Panc1 (cell line): Measurements from ENCODE around the gene MOV10L1.

Experiments used
- POLR2AphosphoS5 ChIP-seq: IDR thresholded peaks from 2 replicates; pipeline ENCODE4 v1.6.1; 2012; ENCODE audit warnings: mild to moderate bottlenecking, low read depth, low read length, moderate library complexity
- REST ChIP-seq, 2 experiments: IDR thresholded peaks; 2 replicates each; pipeline ENCODE4 v1.6.1; 2011 to 2012; ENCODE audit warnings: low read depth in 2 of 2, control low read depth in 1 of 2, low read length in 1 of 2, mild to moderate bottlenecking in 1 of 2, moderate library complexity in 1 of 2; ENCODE audit not compliant: insufficient read depth in 1 of 2
- SIN3A ChIP-seq: IDR thresholded peaks from 2 replicates; pipeline ENCODE4 v1.6.1; 2012; ENCODE audit warnings: low read depth, mild to moderate bottlenecking, low read length, moderate library complexity, borderline replicate concordance; ENCODE audit not compliant: insufficient read depth
- TF ChIP-seq, protein P1 (sequence below): fragments of 450-650 bp; IDR thresholded peaks from 2 replicates; pipeline ENCODE4 v1.5.1; 2017; ENCODE audit warnings: mild to moderate bottlenecking

DNA sequence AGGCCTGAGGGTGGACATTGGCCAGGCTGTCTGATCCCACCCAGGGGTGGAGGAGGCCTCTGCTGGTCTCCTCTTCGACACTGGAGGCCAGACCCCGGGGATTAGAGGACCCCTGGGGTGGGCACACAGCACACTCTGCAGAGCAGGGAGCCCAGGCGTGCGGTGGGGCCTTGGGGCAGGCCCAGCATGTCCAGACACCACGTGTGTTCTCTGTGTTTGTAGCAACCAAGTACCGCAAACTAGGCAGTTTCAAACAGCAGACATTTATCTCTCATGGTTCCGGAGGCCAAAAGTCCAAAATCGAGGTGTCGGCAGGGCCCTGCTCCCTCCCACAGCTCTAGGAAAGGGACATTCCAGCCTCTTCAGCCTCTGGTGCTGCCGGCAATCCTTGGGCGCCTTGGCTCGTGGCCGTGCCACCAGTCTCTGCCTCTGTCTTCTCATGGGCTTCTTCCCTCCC is 82.2 kb downstream of the MOV10L1 start:
- TF ChIP-seq POLR2AphosphoS5 = no peak
- TF ChIP-seq, protein P1, sequence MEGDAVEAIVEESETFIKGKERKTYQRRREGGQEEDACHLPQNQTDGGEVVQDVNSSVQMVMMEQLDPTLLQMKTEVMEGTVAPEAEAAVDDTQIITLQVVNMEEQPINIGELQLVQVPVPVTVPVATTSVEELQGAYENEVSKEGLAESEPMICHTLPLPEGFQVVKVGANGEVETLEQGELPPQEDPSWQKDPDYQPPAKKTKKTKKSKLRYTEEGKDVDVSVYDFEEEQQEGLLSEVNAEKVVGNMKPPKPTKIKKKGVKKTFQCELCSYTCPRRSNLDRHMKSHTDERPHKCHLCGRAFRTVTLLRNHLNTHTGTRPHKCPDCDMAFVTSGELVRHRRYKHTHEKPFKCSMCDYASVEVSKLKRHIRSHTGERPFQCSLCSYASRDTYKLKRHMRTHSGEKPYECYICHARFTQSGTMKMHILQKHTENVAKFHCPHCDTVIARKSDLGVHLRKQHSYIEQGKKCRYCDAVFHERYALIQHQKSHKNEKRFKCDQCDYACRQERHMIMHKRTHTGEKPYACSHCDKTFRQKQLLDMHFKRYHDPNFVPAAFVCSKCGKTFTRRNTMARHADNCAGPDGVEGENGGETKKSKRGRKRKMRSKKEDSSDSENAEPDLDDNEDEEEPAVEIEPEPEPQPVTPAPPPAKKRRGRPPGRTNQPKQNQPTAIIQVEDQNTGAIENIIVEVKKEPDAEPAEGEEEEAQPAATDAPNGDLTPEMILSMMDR = no peak
- TF ChIP-seq REST (IDR thresholded peaks at IDR 0.05; ENCODE audit: insufficient read depth in 1 of 2, low read depth in 2 of 2, low read length in 1 of 2) = no peak
- TF ChIP-seq SIN3A = no peak
